GM12878 (cell line): ENCODE results near the gene NMT1. TPM values are rescaled to one million over a fixed set of nuclear protein-coding genes. Genes with fewer than 3 reads are reported as not detected.
A peak's percentile ranks its signal among the peaks of the same experiment; 100 is the strongest.

ENCODE experiments used
- ATAC-seq: fragments of 200-7000 bp; cut with Tn5 transposase; 3 replicates; pipeline ENCODE4 v1.9.1; 2020; ENCODE audit warnings: mild to moderate bottlenecking, moderate library complexity
- BruUV-seq: library from RNA; stranded (reverse); fragments of 400-500 nt; replicated peaks from 2 replicates; lab custom pipeline; 2021; lab: Mats Ljungman, UMichigan
- CTCF ChIA-PET: fragments of 300-600 bp; sonication (Branson Sonifier 250); formaldehyde crosslinking; extraction: SDS; loops from one replicate; lab custom pipeline; 2021; ENCODE audit warnings: inconsistent platforms; lab: Yijun Ruan, JAX
- POLR2A ChIA-PET: fragments of 350-600 bp; formaldehyde crosslinking; extraction: SDS; loops from one replicate; lab custom pipeline; 2021; ENCODE audit warnings: inconsistent platforms; lab: Charles Lee
- RAD21 ChIA-PET: fragments of 300-600 bp; sonication (Branson Sonifier 250); formaldehyde crosslinking; loops from one replicate; lab custom pipeline; 2023; ENCODE audit warnings: antibody characterized with exemption; ENCODE audit not compliant: unreplicated experiment; lab: Charles Lee
- SMC1A ChIA-PET: fragments of 300-600 bp; sonication (Branson Sonifier 250); formaldehyde crosslinking; loops from one replicate; lab custom pipeline; 2023; ENCODE audit not compliant: unreplicated experiment, uncharacterized antibody; lab: Charles Lee
- DNase-seq: peaks from one replicate; pipeline ENCODE4 v3.0.0-alpha.2; 2011; ENCODE audit warnings: low read depth, low spot score
- FAIRE-seq: peaks from 3 replicates; lab custom pipeline; 2011; peaks lifted over from hg19 to GRCh38; lab: Jason Lieb, UNC
- H2AFZ ChIP-seq: 2 replicates; pipeline ENCODE4 v1.6.0; 2011; ENCODE audit warnings: low read depth, low read length, control low read depth; ENCODE audit not compliant: control insufficient read depth
- H3K27ac ChIP-seq: 2 replicates; pipeline ENCODE4 v1.5.1; 2011; ENCODE audit warnings: control low read depth; ENCODE audit not compliant: control insufficient read depth, insufficient read depth
- H3K27me3 ChIP-seq, 2 experiments: replicated peaks in 1 of 2; 2 replicates each; pipeline versions ENCODE4 v1.6.0 to v1.6.1; 2011; ENCODE audit warnings: low read length in 1 of 2; ENCODE audit not compliant: control insufficient read depth in 2 of 2, insufficient read depth in 2 of 2
- H3K36me3 ChIP-seq, 2 experiments: 2 replicates each; pipeline ENCODE4 v1.5.1; 2011; ENCODE audit warnings: low read length in 1 of 2; ENCODE audit not compliant: control insufficient read depth in 2 of 2, insufficient read depth in 2 of 2
- H3K4me1 ChIP-seq: 2 replicates; pipeline ENCODE4 v1.6.1; 2011; ENCODE audit warnings: mild to moderate bottlenecking, low read length, moderate library complexity, mixed read lengths; ENCODE audit not compliant: control insufficient read depth, insufficient read depth
- H3K4me2 ChIP-seq: 2 replicates; pipeline ENCODE4 v1.6.0; 2011; ENCODE audit warnings: control low read depth; ENCODE audit not compliant: control insufficient read depth, insufficient read depth
- H3K4me3 ChIP-seq: fragments of 200-600 bp; sonication (generic); 2 replicates; pipeline ENCODE4 v1.5.1; 2016
- H3K79me2 ChIP-seq: 2 replicates; pipeline ENCODE4 v1.6.0; 2011; ENCODE audit warnings: low read length; ENCODE audit not compliant: control insufficient read depth, insufficient read depth
- H3K9ac ChIP-seq: 2 replicates; pipeline ENCODE4 v1.8.0; 2011; ENCODE audit warnings: low read length, control low read depth, mixed read lengths; ENCODE audit not compliant: control insufficient read depth, insufficient read depth
- H3K9me3 ChIP-seq: replicated peaks from 3 replicates; pipeline ENCODE4 v1.5.1; 2011; ENCODE audit warnings: mild to moderate bottlenecking, low read length; ENCODE audit not compliant: control insufficient read depth, insufficient read depth
- H4K20me1 ChIP-seq: 2 replicates; pipeline ENCODE4 v1.6.0; 2011; ENCODE audit not compliant: control insufficient read depth, insufficient read depth
- EED ChIP-seq: sonication (generic); IDR thresholded peaks from 2 replicates; pipeline ENCODE4 v1.6.1; 2016; ENCODE audit warnings: antibody characterized with exemption, low read depth
- POLR2A ChIP-seq: IDR thresholded peaks from 2 replicates; pipeline ENCODE4 v1.6.1; 2011; ENCODE audit warnings: low read depth, mild to moderate bottlenecking, low read length
- POLR2AphosphoS5 ChIP-seq: IDR thresholded peaks from 2 replicates; pipeline ENCODE4 v1.6.1; 2011; ENCODE audit warnings: mild to moderate bottlenecking, low read length, inconsistent platforms
- RAD21 ChIP-seq: IDR thresholded peaks from 2 replicates; pipeline ENCODE4 v1.6.1; 2011; ENCODE audit warnings: mild to moderate bottlenecking, low read depth, low read length, moderate library complexity; ENCODE audit not compliant: insufficient read depth
- SIX5 ChIP-seq: IDR thresholded peaks from 2 replicates; pipeline ENCODE4 v1.6.1; 2011; ENCODE audit warnings: mild to moderate bottlenecking, low read depth, low read length, moderate library complexity; ENCODE audit not compliant: severe bottlenecking
- SMAD1 ChIP-seq: fragments of 450-650 bp; IDR thresholded peaks from 2 replicates; pipeline ENCODE4 v1.6.1; 2018; ENCODE audit warnings: mild to moderate bottlenecking, low read depth; ENCODE audit not compliant: partially characterized antibody
- TCF3 ChIP-seq: IDR thresholded peaks from 2 replicates; pipeline ENCODE4 v1.6.1; 2012; ENCODE audit warnings: low read depth, mild to moderate bottlenecking, low read length, borderline replicate concordance; ENCODE audit not compliant: insufficient read depth
- WGBS: methylation state at CpG from one replicate; pipeline ENCODE4 v1.1.6; 2016; ENCODE audit warnings: low lambda C conversion rate; ENCODE audit not compliant: insufficient replicate concordance, insufficient coverage; ENCODE audit errors: missing lambda C conversion rate; 5-methylcytosine and 5-hydroxymethylcytosine counted together
- in situ Hi-C: fragments of 300-500 bp; cut with MboI; formaldehyde crosslinking; loops from 9 replicates; pipeline ENCODE4 v1.14.3; 2018; ENCODE audit warnings: mixed read lengths
- intact Hi-C: fragments of 100-400 bp; cut with micrococcal nuclease; formaldehyde crosslinking; loops from one replicate; pipeline ENCODE4 v1.14.2; 2022; ENCODE audit not compliant: unreplicated experiment
- polyA plus RNA-seq, 11 experiments: library from polyadenylated mRNA; depleted of rRNA in 4 of 11; unstranded in 6 of 11; stranded (reverse) in 5 of 11; fragments of >200 nt; fragmentation: Nextera tagmentation in 4 of 11; fragmentation: Illumina TruSeq in 1 of 11; extraction: Ambion mirVana in 4 of 11; extraction: Trizol in 1 of 11; gene quantifications; 1 replicate in 1 of 11; 2 replicates in 10 of 11; pipeline versions ENCODE4 v1.2.1 to v1.2.3, GENCODE V29; 2011 to 2016; ENCODE audit warnings: inconsistent platforms in 2 of 11, missing spikeins in 2 of 11, low read depth in 1 of 11
- total RNA-seq, 4 experiments: library from RNA; depleted of rRNA in 3 of 4; stranded (reverse); fragments of >200 nt in 3 of 4; fragmentation: Illumina TruSeq in 1 of 4; extraction: Trizol in 1 of 4; gene quantifications; 2 replicates each; pipeline versions ENCODE4 v1.2.1 to v1.2.3, GENCODE V29; 2013 to 2021
- TF ChIP-seq, protein P1 (sequence below): fragments of 450-650 bp; IDR thresholded peaks from 2 replicates; pipeline ENCODE4 v1.6.1; 2017; ENCODE audit warnings: low read depth, mild to moderate bottlenecking, moderate library complexity
- TF ChIP-seq, protein P2 (sequence below): fragments of 450-650 bp; conservative IDR thresholded peaks from 2 replicates; pipeline ENCODE4 v1.6.1; 2017; ENCODE audit warnings: mild to moderate bottlenecking, moderate library complexity
- TF ChIP-seq, protein P3 (sequence below): fragments of 150-350 bp; IDR thresholded peaks from 2 replicates; pipeline ENCODE4 v1.6.1; 2014; ENCODE audit warnings: mild to moderate bottlenecking, low read depth, low read length

The NMT1 gene
- total and polyA plus RNA-seq, 10 of the 15 experiments (the other 5 are each of a cell fraction or from before 2014, with no cell fraction given) = 96.7 to 395 (median 222) TPM

DNA sequence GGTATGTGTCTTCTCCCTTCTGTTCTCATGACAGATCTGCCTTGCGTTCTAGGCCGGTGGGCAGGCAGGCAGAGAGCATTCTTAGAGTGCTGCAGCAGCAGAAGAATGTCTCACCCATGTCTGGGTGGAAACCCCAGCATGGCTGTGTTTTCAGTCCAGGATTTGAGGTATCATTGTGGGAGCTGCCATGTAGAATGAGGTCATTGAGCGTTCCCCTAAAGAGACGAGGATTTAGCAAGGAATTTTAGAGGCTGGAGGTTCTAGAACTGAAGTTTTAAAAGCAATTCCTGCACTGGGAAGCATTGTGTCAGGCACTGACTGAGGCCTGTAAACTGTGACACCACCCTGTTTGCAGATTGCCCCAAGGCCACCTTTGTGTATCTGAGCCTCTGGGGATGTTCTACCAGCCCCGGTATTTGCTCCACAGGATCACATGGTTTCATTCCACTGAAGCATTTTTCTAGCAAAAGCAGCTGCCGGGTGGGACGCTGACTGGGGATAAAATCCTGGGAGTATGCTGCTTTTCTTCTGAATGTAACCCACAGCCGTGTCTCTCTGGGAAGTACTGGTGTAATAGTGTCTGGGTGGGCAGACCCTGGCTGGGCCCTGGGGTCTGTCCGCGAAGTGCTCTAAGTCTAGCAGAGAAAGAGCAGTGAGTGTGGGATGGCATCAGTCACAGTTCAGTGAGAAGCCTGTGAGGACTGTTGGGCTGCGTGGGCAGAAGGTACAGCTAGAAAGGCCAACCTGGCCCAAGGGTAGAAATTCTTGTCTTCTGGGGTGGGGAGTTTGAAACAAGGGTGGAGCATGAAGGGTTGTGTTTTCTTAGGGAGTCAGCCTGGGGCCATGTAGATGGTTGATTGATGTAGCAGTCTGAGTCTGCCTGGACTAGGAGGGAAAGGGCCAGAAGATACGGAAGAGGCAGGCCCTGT, 41.0 kb downstream of the NMT1 start:
- no peaks in the 10 kb centered on the region for H3K27me3 ChIP-seq
- H3K4me2 ChIP-seq = no peak overlapping the region
- H4K20me1 ChIP-seq = peaks cover under 1% of the 10 kb centered on the region; the same call in 1 of the 2 replicates
- ChIA-PET SMC1A (interaction anchor here (7.0 kb wide), 1 partner anchor 182 kb away, joined by 38 read pairs; no protein-coding TSS in a partner anchor), RAD21 (no interaction called here), POLR2A (no interaction called here), CTCF (interaction anchor here (1.0 to 1.7 kb wide), 2 partner anchors 96 to 182 kb away, joined by 3 to 5 read pairs; no protein-coding TSS in a partner anchor)
- no peak overlapping the region for H3K9ac ChIP-seq
- intact Hi-C loops = no loop called here
- H3K27ac ChIP-seq = no peak overlapping the region
- TF ChIP-seq EED (no peak), POLR2A (peak; percentile 26; the same call in 1 of the 2 replicates)
- TF ChIP-seq, protein P1, sequence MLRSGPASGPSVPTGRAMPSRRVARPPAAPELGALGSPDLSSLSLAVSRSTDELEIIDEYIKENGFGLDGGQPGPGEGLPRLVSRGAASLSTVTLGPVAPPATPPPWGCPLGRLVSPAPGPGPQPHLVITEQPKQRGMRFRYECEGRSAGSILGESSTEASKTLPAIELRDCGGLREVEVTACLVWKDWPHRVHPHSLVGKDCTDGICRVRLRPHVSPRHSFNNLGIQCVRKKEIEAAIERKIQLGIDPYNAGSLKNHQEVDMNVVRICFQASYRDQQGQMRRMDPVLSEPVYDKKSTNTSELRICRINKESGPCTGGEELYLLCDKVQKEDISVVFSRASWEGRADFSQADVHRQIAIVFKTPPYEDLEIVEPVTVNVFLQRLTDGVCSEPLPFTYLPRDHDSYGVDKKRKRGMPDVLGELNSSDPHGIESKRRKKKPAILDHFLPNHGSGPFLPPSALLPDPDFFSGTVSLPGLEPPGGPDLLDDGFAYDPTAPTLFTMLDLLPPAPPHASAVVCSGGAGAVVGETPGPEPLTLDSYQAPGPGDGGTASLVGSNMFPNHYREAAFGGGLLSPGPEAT = no peak
- H3K4me1 ChIP-seq = no peaks in the 10 kb centered on the region
- 95% methylated on average over 12 of the region's 12 CpGs for WGBS
- H2AFZ ChIP-seq = no peak overlapping the region
- H3K4me3 ChIP-seq = no peak overlapping the region
- peaks cover 52 to 58% of the 10 kb centered on the region in 2 experiments for H3K36me3 ChIP-seq
- no peaks in the 10 kb centered on the region for H3K79me2 ChIP-seq
- H3K9me3 ChIP-seq = no peaks in the 10 kb centered on the region
- DNase-seq (no peak), FAIRE-seq (no peak), ATAC-seq (no peak)
- no TSS peak for BruUV-seq
- in situ Hi-C loops = loop anchor here (10.0 kb wide), 1 partner anchor 177 kb away; no protein-coding TSS in a partner anchor

DNA sequence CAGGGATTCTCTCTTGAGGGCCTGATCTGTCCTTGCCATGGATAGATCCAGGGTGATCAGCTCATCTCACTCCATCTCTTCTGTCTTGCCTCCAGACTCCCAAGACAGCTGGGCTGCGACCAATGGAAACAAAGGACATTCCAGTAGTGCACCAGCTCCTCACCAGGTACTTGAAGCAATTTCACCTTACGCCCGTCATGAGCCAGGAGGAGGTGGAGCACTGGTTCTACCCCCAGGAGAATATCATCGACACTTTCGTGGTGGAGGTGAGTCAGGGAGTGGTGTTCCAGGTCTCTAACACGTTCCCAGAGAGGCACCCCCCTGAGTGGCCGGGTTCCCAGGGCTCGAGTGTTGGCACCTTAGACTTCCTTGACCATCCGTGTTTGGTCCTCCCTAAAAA, 41.7 kb downstream of the NMT1 start:
- WGBS = 91% methylated on average over 9 of the region's 9 CpGs
- RAD21 ChIA-PET = no interaction called here
- intact Hi-C loops (no loop called here), in situ Hi-C loops (loop anchor here (10.0 kb wide), 1 partner anchor 178 kb away; no protein-coding TSS in a partner anchor)
- Histone ChIP-seq H4K20me1 (peaks cover 3% of the 10 kb centered on the region; the same call in 1 of the 2 replicates), H3K36me3 (peaks cover 55 to 61% of the 10 kb centered on the region in 2 experiments), H3K4me2 (no peak overlapping the region), H3K27me3 (no peaks in the 10 kb centered on the region), H3K9ac (no peak overlapping the region), H3K9me3 (no peaks in the 10 kb centered on the region), H3K27ac (no peak overlapping the region), H3K4me1 (no peaks in the 10 kb centered on the region), H3K4me3 (no peak overlapping the region), H2AFZ (no peak overlapping the region), H3K79me2 (no peaks in the 10 kb centered on the region)
- ATAC-seq = no peak
- BruUV-seq = no TSS peak
- no peak for FAIRE-seq
- SMC1A ChIA-PET = no interaction called here
- POLR2A ChIA-PET = no interaction called here
- DNase-seq = no peak
- CTCF ChIA-PET = interaction anchor here (1.0 to 1.7 kb wide), 2 partner anchors 95 to 183 kb away, joined by 3 to 5 read pairs; no protein-coding TSS in a partner anchor
- no peak for TF ChIP-seq SMAD1
- TF ChIP-seq, protein P2, sequence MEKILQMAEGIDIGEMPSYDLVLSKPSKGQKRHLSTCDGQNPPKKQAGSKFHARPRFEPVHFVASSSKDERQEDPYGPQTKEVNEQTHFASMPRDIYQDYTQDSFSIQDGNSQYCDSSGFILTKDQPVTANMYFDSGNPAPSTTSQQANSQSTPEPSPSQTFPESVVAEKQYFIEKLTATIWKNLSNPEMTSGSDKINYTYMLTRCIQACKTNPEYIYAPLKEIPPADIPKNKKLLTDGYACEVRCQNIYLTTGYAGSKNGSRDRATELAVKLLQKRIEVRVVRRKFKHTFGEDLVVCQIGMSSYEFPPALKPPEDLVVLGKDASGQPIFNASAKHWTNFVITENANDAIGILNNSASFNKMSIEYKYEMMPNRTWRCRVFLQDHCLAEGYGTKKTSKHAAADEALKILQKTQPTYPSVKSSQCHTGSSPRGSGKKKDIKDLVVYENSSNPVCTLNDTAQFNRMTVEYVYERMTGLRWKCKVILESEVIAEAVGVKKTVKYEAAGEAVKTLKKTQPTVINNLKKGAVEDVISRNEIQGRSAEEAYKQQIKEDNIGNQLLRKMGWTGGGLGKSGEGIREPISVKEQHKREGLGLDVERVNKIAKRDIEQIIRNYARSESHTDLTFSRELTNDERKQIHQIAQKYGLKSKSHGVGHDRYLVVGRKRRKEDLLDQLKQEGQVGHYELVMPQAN = no peak
- no peak for TF ChIP-seq RAD21
- TF ChIP-seq, protein P3, sequence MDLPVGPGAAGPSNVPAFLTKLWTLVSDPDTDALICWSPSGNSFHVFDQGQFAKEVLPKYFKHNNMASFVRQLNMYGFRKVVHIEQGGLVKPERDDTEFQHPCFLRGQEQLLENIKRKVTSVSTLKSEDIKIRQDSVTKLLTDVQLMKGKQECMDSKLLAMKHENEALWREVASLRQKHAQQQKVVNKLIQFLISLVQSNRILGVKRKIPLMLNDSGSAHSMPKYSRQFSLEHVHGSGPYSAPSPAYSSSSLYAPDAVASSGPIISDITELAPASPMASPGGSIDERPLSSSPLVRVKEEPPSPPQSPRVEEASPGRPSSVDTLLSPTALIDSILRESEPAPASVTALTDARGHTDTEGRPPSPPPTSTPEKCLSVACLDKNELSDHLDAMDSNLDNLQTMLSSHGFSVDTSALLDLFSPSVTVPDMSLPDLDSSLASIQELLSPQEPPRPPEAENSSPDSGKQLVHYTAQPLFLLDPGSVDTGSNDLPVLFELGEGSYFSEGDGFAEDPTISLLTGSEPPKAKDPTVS = no peak
- no peak for TF ChIP-seq TCF3
- TF ChIP-seq POLR2AphosphoS5 = no peak
- no peak for TF ChIP-seq SIX5
